ENCODE data around the gene FSCB. TPM values are rescaled to one million over a fixed set of nuclear protein-coding genes. Genes with fewer than 3 reads are reported as not detected.

The FSCB gene
- total and polyA plus RNA-seq, 2 of the 4 experiments (the other 2 are of a cell fraction), result under 0.01 TPM; not detected in 1

DNA sequence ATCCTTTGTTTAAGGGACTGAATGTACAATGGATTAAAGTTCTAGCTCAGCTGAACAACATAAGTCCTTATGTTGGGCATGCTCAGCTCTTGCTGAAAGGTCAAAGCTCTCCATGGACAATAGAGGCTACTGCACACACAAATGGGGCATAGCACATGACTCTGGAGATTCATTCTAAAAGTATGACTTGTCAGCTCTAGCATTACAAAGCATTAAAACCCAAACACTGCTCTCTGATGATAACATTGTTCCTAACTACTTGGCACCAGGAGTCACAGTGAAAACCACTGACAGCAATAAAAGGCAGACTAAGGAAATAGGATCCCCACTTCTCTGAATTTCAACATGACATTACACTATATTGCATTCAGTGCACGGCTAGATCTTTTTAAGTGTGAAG, 21.9 kb upstream of the FSCB start:
- TF ChIP-seq MAZ (IDR thresholded peaks at IDR 0.05; ENCODE audit: borderline replicate concordance, low read depth, low read length) (no peak), BHLHE40 (IDR thresholded peaks at IDR 0.05; ENCODE audit: low read depth, low read length) (no peak), NFE2L2 (IDR thresholded peaks at IDR 0.05; ENCODE audit: low read depth, low read length) (no peak), MXI1 (IDR thresholded peaks at IDR 0.05; ENCODE audit: borderline replicate concordance, low read depth, low read length) (no peak), RAD21 (IDR thresholded peaks at IDR 0.05; ENCODE audit: low read length) (no peak)
- TF ChIP-seq, protein P1, sequence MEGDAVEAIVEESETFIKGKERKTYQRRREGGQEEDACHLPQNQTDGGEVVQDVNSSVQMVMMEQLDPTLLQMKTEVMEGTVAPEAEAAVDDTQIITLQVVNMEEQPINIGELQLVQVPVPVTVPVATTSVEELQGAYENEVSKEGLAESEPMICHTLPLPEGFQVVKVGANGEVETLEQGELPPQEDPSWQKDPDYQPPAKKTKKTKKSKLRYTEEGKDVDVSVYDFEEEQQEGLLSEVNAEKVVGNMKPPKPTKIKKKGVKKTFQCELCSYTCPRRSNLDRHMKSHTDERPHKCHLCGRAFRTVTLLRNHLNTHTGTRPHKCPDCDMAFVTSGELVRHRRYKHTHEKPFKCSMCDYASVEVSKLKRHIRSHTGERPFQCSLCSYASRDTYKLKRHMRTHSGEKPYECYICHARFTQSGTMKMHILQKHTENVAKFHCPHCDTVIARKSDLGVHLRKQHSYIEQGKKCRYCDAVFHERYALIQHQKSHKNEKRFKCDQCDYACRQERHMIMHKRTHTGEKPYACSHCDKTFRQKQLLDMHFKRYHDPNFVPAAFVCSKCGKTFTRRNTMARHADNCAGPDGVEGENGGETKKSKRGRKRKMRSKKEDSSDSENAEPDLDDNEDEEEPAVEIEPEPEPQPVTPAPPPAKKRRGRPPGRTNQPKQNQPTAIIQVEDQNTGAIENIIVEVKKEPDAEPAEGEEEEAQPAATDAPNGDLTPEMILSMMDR (conservative IDR thresholded peaks at IDR 0.05; ENCODE audit: low read depth, low read length), result no peak
- TF ChIP-seq, protein P2, sequence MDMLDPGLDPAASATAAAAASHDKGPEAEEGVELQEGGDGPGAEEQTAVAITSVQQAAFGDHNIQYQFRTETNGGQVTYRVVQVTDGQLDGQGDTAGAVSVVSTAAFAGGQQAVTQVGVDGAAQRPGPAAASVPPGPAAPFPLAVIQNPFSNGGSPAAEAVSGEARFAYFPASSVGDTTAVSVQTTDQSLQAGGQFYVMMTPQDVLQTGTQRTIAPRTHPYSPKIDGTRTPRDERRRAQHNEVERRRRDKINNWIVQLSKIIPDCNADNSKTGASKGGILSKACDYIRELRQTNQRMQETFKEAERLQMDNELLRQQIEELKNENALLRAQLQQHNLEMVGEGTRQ (IDR thresholded peaks at IDR 0.05; ENCODE audit: low read depth, low read length), result no peak
- Histone ChIP-seq H3K9ac (ENCODE audit: low read depth, low read length) (no peak overlapping the region), H3K23ac (ENCODE audit: low read depth, low read length) (no peak overlapping the region), H3K4me1 (ENCODE audit: control insufficient read depth, insufficient read depth, low read length) (no peaks in the 10 kb centered on the region), H4K5ac (ENCODE audit: low read depth, low read length) (no peak overlapping the region), H3K9me1 (ENCODE audit: insufficient read depth, low read length) (no peaks in the 10 kb centered on the region), H2AK9ac (replicated peaks; ENCODE audit: low read depth, low read length, poor library complexity) (no peak overlapping the region), H3K9me3 (ENCODE audit: control insufficient read depth, insufficient read depth, low read length) (0 out of 2 replicates have a peak, but pooled peaks cover 2% of the 10 kb centered on the region), H2BK120ac (ENCODE audit: low read depth, low read length) (no peak overlapping the region), H2BK5ac (ENCODE audit: low read depth, low read length, poor library complexity, severe bottlenecking) (no peak overlapping the region), H4K91ac (ENCODE audit: insufficient read depth, low read depth, low read length) (no peak overlapping the region), H3K27ac (ENCODE audit: insufficient read depth, low read length) (no peak overlapping the region), H3K4me2 (ENCODE audit: low read depth, low read length) (no peak overlapping the region), H3K79me1 (ENCODE audit: low read depth in 1 of 2, low read length in 2 of 2) (no peaks in the 10 kb centered on the region), H3K36me3 (ENCODE audit: control insufficient read depth, insufficient read depth, low read length) (no peaks in the 10 kb centered on the region), H3K18ac (ENCODE audit: low read depth, low read length) (no peak overlapping the region), H3K14ac (replicated peaks; ENCODE audit: low read depth, low read length) (no peak overlapping the region), H3K56ac (ENCODE audit: extremely low read depth, insufficient read depth, low read length) (no peak overlapping the region), H2AFZ (replicated peaks; ENCODE audit: low read length, poor library complexity) (no peak overlapping the region), H4K8ac (ENCODE audit: low read depth in 2 of 2, low read length in 2 of 2) (no peak overlapping the region), H2BK20ac (ENCODE audit: low read depth, low read length) (no peak overlapping the region), H3K4ac (ENCODE audit: low read depth, low read length) (no peak overlapping the region), H2BK15ac (ENCODE audit: low read depth, low read length) (no peak overlapping the region), H3K27me3 (ENCODE audit: control insufficient read depth, insufficient read depth, low read length) (no peaks in the 10 kb centered on the region), H2AK5ac (ENCODE audit: low read depth, low read length) (no peak overlapping the region), H4K20me1 (ENCODE audit: insufficient read depth, low read length) (no peaks in the 10 kb centered on the region), H3K4me3 (ENCODE audit: insufficient read depth, low read depth, low read length) (no peak overlapping the region)
- intact Hi-C loops (cut with micrococcal nuclease) (no loop called here), in situ Hi-C loops (cut with MboI; ENCODE audit: low sequenced_read_pairs) (no loop called here), dilution Hi-C loops (cut with HindIII; ENCODE audit: low sequenced_read_pairs, unreplicated experiment) (no loop called here)
- DNase-seq, result no peak
- ChIA-PET POLR2A (ENCODE audit: unreplicated experiment) (no interaction called here), CTCF (no interaction called here)
- no CpG with 5 or more reads among the region's 1 CpG for WGBS, 2 experiments (ENCODE audit: extremely low coverage in 2 of 2, insufficient read length in 1 of 2)
- no TSS peak for BruUV-seq (replicated peaks)
- ATAC-seq (ENCODE audit: low read depth), result no peak

All from IMR-90 (cell line).